CD4-positive, alpha-beta T cell treated with Interleukin-4 for 4 hours (primary cell): ENCODE measurements around the gene CCDC83.

Experiments used
- DNase-seq: peaks from one replicate; pipeline ENCODE4 v3.0.0-alpha.2; 2020

The CCDC83 gene

DNA sequence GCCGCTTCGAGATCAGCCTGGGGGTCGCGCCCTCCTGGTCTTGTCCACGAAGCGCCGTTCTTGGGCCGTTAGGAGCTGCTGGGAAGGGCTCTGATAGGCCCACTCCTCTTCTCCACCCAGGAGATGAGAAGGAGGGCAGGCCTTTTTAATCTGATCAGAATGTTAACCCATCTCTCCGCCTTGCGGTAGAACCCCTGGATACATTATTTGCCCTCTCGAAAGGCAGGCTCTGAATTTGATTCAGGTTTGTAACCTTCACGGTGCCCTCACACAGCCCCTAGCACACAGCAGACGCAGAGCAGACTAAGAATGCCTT is at the start of gene CCDC83:
CCDC83 (plus strand) TSS at position 43 of the 316 bp plus-strand sequence. CDS start 9,741 bp downstream, outside the sequence.
- no peak for DNase-seq

DNA sequence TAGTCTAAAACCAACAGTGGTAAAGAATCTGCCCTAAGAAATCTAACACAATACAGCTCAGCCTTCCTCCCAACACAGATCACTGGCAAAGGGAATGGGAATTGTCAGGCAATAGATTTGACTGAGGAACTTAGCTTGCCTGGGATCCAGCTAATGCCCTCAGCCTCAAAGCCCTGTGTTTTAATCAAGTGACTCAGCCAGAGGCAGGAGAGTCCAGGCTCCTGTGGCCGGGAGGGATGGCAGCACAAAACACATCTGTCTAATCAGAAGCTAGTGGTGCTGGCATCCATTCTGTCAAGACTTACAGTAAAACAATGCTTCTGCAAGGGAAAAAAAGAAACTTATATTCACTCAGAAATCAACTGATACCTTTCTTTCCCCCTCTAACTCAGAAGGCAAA is 49.8 kb upstream of the CCDC83 start:
- no peak for DNase-seq

DNA sequence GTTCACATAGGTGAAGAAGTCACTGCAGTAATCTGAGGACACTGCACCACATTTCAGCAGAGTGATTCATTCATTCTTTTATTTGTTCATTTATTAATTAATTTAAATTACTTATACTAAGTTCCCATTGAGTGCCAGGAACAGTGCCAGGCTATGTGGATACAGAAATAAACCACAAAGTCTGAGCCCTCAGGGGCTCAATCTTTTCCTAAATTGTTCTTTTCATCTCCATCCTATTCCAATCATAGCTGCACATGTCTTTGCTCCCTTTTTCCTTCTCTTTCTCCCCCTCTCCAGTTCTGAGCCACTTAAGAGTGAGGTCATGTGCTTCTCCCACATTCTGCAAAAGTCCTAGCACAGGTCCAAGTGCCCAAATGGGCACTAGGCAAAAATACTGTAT is 49.2 kb upstream of the CCDC83 start:
- no peak for DNase-seq

DNA sequence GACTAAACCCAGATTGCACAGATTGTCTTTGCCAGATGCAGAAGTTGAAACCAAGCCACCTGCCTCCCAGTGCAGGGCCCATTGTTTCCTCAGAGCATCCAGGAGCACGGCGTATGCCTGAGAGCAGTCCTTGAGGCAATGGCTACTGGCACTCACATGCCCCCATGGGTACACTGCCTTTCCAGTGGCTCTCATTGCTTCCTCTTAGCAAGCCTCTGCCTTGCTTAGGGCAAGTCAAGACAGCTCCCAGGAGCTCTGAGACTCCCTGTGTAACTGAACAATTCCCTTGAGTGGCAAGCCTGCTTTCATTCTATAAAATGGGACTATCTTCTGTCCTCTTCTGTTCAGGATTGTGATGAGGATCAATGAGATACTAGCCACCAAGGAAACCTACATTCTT is 48.3 kb upstream of the CCDC83 start:
- no peak for DNase-seq

DNA sequence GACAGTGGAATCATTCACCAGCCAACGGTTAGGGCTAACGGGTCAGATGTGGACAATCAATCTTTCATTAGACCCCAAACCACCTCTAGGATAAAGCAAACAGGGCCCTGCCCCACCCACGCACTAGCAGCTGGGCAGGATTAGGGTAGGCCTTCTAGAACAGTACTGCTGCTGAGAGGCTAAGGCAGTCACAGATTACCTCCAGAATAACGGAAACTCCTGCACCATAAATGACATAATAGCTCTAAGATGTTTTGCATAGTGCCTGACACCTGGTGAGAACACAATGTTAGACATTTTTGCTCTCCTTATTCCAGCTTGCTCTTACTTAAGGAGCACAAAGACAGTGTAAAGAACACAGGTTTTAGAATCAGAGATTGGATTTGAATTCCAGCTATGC is 46.0 kb upstream of the CCDC83 start:
- peak; percentile 28 for DNase-seq

DNA sequence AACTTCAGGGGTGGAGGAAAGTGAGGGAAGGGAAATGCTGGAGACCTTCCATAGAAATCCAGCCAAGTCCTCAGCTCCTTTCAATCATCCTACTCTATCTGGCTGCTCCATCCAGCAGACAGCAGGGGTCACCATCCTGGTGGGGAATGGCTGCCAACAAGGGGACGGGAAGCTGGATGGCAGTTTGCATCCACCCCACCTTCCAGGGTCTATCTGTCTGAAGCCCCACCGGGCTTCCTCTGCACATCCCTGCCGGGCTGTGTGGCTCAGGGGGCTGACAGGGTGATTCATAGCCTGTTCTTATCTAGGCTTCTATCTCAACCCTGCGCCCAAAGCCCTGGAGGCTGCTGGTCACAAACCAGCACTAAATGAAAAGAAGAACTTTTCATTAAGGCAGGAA is 45.3 kb upstream of the CCDC83 start:
- DNase-seq, result peak; percentile 32

DNA sequence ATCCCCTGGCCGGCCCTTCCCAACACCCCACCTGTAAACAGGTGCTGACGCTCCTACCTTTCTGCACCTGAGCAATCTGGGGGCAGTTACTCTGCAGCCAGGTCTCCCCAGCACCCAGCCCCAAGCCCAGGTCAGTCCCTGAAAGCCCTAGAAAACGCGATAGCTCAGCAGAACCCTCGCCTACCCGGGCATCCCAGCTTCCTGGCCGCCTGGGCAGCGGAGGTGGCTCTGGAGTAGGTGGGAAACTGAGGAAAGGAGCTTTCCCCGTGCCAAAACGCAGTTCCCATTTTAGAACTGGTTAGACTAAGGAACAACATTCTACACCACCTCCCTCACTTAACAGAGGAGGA is 44.7 kb upstream of the CCDC83 start:
- DNase-seq, result no peak

DNA sequence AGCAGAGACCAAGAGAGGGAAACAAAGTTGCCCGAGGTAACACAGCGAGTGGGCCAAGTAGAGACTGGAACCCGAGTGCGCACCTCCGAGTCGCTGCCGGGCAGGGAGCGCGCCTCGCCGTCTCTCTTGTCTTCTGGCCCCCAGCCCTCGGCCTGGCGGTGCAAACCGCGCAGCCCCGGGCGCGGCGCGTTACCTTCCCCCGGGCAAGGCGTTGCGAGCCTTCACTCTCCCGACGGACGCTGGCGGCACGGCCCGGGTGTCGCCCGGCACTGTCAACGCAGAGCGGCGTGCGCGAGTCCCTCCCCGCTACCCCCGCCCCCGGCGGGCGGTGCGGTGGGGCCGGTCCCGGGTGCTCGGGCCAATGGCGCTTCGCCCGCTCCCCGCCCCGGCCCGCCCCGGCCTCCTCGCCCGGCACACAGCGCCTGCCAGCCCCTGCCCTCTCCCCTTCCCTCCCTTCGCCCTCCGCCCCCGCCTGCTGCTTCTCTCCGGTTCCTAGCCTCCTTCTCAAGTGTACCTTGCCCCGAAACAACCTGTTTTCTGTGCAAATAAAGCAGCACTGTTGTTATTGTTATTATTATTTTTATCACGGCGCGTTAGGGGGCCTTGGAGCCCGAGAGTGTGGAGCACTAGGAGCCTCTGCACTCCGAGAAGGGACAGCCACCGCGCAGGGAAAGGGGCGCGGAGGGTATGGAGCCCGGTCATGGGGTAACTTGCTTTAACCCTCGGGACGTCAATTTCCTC is 44.1 kb upstream of the CCDC83 start, which contains the start of gene SYTL2:
SYTL2 (minus strand) TSS at position 271 of the 741 bp plus-strand sequence. CDS start 53,416 bp downstream, outside the sequence.
- DNase-seq, result peak; percentile 70

DNA sequence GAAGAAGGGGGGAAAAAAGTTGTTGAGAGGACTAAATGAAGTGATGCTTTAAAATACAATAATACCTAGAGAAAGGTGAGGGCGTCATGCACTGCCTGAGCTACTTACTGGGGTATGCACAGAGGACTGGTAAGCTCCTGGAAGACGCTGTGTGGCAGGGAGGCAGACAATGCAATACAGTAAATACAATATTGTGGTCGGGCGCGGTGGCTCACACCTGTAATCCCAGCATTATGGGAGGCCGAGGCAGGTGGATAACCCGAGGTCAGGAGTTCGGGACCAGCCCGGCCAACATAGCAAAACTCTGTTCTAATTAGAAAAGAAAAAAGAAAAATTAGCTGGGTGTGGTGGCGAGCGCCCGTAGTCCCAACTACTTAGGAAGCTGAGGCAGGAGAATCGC is 43.6 kb upstream of the CCDC83 start:
- no peak for DNase-seq

DNA sequence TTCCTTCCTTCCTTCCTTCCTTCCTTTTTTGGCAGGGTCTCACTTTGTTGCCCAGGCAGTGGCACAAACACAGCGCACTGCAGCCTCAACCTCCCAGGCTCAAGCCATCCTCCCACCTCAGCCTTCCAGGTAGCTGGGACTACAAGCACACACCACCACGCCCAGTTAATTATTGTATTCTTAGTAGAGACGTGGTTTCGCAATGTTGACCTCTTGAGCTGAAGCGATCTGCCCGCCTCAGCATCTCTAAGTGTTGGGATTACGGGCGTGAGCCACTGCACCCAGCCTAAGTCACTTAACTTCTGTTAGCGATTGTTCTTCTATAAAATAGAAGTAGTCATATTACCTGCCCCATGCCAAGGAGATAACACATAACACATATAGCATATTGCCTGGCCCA is 41.5 kb upstream of the CCDC83 start:
- DNase-seq, result no peak

DNA sequence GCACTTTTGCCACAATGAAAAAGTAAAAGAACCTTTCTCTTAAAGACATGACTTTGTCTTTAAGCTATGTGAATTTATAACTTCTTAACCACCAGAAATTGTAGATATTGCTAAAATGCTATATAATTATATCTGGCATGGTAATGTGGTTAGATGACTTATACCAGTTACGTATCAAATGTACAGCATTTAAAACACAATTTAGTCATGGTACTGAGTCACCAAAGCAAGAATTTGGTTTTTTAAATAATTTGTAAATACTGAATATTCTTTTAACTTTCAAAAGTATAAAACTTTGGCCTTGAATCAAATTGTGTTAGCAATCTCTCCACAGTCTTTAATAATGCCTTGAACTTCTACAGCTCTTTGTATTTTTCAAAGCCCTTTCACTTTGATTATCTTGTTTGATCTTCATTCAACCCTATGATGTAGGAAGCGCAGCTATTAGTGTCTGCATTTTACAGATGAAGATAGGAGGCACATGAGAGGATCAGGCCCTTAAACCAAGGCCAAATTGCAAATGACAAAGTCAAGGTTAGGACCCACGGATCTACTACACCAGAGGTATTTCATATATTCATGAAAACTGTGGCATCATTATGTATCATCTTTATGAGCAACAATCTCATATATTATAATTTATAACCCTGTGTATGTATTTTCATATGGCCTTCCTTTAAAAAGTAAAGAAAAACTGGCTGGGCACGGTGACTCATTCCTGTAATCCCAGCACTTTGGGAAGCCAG is 39.8 kb upstream of the CCDC83 start:
- no peak for DNase-seq

DNA sequence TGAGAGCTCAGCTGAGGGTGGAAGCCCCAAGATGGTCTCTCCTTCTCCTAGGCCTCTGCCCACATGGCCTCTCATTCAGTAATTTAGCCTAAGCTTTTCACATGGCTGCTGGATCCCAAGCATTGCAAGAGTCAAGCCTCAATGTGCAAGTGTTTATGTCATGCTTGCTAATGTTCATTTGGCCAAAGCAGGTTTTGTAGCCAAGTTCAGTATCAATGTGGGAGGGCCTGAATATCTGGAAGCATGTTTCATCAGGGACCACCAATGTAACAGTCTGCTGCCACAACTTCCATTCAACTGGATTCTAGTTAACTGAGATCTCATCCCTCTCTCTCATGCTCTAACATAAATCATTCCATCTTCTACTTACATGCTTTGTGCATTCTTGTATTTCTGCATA is 35.7 kb upstream of the CCDC83 start:
- no peak for DNase-seq

DNA sequence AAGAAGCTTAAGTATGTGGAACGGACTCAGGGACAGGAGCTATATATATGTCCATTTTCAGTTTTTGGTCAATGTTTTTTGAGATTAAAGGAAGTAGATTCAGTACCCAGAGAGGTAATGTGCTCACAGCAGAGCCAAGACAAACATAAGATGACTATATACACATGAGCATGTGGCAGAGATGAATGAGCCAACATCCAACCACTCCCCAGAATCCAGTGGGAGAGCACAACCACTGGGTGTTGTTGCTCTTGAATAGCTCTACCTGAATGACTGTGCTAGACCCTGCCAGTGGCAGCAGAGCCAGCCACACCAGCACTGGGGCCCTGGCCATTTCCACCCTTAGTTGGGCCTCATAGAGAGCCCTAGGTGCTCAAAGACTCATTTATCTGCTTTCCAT is 33.5 kb upstream of the CCDC83 start:
- DNase-seq, result no peak

DNA sequence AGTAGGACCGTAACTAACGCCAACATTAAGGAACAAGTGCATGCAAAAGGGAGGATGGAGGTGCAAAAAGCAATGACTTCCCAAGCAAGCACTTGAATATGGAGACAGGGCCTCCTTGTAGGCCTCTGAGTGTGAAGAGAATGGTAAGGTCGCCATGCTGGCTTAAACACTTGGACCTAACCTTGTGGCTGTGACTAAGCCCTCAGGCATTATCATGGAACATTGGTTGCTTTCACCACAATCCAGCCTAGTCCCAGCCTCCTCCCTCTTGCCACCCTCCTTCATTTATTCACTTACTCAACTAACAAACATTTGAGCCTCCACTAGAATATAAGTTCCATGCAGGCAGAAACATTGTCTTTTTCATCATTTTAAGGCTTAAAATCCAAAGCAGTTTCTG is 32.4 kb upstream of the CCDC83 start:
- no peak for DNase-seq

DNA sequence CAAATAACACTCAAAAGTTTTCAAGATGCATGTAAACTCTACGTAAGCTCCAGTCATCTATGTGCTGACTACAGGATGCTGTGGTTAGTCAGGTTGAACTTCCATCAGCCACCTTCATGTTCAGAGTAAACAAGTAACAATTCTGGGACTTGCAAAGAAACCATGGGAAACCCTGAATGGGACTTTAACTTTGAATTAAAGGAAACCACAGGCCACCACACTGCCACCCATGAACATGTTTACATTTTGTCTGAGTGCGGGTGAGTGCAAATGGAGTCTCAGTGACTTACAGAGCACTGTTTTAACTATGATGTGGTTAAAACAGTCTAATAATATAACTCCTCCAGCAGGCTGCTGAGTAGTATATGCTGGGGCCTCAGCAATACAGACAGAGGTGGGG is 31.4 kb upstream of the CCDC83 start:
- DNase-seq, result peak; percentile 92

DNA sequence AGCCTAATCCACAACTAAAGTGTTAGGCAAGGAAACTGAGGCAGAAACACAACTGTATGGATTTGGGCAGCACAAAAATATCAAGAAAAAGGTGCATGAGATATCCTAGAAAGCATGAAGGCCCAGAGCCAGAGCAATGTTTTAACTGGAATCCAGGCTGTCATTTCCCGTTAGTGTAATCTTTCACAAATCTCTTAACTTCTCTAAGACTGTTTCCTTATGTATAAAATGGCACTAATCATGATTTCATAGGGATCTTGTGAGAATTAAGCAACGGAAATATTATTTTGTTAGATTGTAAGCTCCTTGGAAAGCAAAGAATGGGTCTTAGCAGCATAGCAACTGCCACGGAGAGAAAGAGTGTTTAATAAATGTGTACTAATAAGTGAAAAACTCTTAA is 29.6 kb upstream of the CCDC83 start:
- DNase-seq, result no peak

DNA sequence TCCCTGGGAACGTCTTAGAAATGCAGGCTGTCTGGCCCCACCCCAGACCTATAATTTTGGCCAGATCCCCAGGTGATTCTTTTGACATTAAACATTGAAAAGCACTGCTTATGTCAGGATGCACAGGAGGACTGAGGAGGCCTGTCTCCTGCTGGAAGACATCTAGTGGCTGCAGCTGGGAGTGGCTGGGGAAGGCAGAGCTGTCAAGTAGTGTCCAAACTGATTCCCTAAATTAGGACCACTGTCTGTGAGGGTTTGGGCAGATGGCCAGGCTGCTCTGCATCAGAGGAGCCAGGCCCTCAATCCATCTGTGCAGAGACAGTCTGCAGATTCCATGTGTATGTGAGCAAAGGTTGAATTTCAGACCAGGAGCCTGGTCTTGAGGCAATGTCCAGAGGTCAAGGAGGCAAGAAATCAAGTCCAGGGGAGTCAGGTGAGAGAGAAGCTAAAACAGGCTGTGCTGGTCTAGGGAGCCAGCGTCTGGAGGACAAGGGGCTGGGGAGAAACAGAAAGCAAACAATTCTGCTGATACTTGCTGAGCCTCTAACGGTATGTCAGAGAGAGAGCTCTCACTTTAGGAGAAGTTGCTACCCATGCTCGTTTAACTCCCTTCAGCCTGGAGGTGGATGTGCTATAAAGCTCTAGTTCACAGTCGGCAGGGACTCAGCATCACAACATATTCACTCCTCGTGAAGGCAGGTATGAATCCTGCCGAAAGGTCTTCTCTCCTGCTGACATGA is 28.9 kb upstream of the CCDC83 start:
- DNase-seq, result no peak

DNA sequence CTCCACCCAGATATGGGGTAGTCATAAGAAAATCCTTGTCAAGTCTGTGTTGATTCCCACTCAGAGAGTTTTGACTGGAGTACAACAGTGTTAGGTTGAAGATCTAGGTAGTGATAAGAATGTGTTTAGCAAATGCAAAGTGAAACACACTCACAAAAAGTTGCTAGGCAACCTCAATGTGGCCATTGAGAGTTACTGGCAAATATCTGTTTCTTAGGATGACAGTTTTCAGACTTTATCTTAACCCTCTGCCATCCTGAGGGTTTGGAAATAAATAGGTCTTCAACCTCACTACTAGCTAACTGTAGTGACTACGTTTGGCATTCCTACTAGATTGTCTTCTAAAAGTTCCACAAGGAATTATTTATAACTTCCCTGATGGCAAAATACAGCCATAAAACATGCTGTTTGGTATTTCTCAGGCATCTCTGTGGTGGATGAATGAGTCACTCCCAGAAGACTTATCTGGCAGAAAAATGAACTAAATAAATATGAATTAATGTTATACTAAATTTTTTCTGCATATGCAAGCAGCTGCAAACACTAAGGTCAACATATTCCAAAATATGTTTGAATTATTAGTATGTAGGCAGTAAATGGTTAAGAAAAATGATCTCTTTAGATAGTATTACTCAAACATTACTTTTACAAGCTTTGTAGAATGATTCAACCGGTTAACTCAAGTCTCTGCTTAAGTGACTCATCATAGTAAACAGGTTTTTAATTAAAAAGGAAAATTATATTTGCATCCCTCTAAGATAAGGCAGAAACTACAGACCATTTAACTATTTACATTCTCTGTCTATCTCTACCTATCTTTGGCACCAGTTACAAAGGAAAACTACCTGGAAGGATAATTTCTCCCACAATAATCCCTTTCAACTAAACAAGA is 27.2 kb upstream of the CCDC83 start:
- peak; percentile 81 for DNase-seq

DNA sequence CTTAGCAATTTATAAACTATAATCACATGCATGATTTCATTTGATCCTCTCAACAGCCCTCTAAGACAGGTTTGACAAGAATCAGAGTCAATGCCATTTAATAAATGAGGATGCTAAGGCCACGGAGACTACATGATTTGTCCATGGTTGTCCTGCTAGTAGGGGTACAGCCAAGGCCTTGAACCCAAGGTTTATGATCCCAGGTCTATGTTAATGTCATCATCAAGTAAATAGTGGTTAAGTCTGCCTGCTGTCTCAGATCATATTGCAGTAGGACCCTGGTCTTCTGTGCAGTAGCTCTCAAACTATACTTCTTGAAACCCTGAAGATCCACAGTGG is 26.6 kb upstream of the CCDC83 start:
- DNase-seq, result no peak

DNA sequence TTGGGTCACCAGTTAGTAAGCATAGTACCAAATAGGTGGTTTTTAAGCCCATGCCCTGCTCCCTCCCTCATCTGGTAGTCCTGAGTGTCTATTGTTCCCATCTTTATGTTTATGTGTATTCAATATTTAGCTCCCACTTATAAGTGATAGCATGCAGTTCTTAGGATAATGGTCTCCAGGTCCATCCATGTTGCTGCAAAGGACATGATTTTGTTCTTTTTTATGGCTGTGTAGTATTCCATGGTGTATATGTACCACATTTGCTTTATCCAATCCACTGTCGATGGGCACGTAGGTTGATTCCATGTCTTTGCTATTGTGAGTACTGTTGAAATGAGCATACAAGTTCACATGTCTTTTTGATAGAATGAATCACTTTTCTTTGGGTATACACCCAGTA is 26.0 kb upstream of the CCDC83 start:
- no peak for DNase-seq

DNA sequence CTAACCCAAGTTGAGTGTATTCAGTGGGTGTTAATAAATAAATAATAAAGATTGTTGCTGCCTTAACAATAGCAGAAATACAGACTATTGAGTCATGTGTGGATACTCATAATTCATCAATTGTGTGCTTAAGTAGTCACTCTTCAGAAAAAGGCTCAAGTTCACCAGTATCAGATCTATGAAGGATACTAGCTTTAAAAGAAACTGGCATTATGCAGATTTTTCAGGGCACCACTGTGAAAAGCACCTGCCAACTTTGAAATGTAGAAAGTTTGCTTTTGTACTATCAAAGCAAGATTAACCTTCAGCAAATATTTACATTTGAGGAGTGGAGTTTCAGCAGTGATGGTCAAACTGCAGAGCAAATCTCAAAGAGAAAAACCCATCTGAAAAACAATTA is 24.1 kb upstream of the CCDC83 start:
- no peak for DNase-seq

DNA sequence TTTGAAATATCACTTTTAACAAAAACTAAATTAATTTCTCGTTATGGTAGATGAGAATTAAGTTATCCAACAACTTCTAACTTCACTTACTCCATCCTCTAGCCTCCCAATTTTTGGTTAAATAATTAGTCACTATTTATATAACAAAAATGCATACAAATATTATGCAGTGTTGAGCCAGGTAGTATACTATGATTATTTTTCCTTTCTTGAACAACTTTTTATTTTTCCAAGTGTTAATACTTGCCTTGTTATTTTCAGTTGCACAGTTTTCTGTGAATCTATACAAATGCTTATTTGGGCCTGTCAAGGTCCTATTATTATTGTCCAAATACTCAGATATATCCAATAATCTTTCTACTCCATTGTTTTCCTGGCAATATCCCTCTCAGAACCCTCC is 19.9 kb upstream of the CCDC83 start:
- no peak for DNase-seq

DNA sequence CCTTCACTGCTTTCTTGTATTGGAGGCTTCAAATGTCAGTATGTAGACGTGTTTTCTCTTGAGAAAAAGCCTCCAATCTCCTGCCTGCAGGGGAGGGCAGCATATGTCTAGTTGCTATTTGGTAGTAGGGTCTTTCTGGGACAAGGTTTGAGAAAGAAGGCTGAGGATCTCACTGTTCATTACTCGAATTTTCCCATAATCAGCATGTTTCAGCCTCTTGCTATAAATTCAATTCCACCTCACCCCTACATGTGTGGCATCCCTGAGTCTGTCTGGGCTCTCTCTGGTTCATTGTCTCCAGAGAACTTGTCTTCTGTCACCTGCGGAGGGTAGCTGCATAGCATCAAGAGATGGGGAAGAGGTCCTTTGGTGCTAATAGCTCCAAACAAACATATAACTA is 19.5 kb upstream of the CCDC83 start:
- DNase-seq, result no peak
